HT1080 (cell line): Measurements from ENCODE around the gene ZNF343. TPM values are rescaled to one million over a fixed set of nuclear protein-coding genes. Genes with fewer than 3 reads are reported as not detected.

Experiments
- DNase-seq: peaks from one replicate; pipeline ENCODE4 v3.0.0-alpha.2; 2015; ENCODE audit warnings: low read depth
- total RNA-seq: library from RNA; depleted of rRNA; stranded (reverse); fragments of >200 nt; shearing (Covaris generic); gene quantifications from 2 replicates; pipeline ENCODE4 v1.2.3, GENCODE V29; 2014

Gene ZNF343
- total RNA-seq, 1 experiment from 2014 or later = 12.8 TPM

- peak; percentile 36 for DNase-seq
Measured at GRCh38 chr20:2473516-2473915, 35.2 kb downstream of the ZNF343 start.

GRCh38 chr20:2470423-2471193 is 38.1 kb downstream of the ZNF343 start, which contains the start of gene SNRPB:
TSS of gene SNRPB (minus strand) at chr20:2470789. CDS start at chr20:2470690, 99 bp downstream.
- DNase-seq = peak; percentile 98

GRCh38 chr20:2469991-2470422 is 38.7 kb downstream of the ZNF343 start:
- peak; percentile 58 for DNase-seq

GRCh38 chr20:2468581-2469407 is 39.9 kb downstream of the ZNF343 start:
- DNase-seq = no peak

GRCh38 chr20:2467412-2467811 is 41.3 kb downstream of the ZNF343 start:
- no peak for DNase-seq

GRCh38 chr20:2465100-2465499 is 43.6 kb downstream of the ZNF343 start:
- no peak for DNase-seq

GRCh38 chr20:2463616-2464365 is 44.9 kb downstream of the ZNF343 start:
- no peak for DNase-seq

- no peak for DNase-seq
Measured at GRCh38 chr20:2462484-2462883, 46.2 kb downstream of the ZNF343 start.

GRCh38 chr20:2460752-2461424 is 47.8 kb downstream of the ZNF343 start:
- no peak for DNase-seq

- no peak for DNase-seq
Measured at GRCh38 chr20:2459981-2460751, 48.5 kb downstream of the ZNF343 start.

- DNase-seq = no peak
Measured at GRCh38 chr20:2458919-2459499, 49.7 kb downstream of the ZNF343 start.

GRCh38 chr20:2455771-2456497 is 52.8 kb downstream of the ZNF343 start:
- DNase-seq = no peak

GRCh38 chr20:2453792-2454191 is 54.9 kb downstream of the ZNF343 start:
- DNase-seq = no peak

GRCh38 chr20:2451939-2452732 is 56.6 kb downstream of the ZNF343 start:
- DNase-seq = peak; percentile 52

- DNase-seq = no peak
Measured at GRCh38 chr20:2451422-2451821, 57.3 kb downstream of the ZNF343 start.

- DNase-seq = no peak
Measured at GRCh38 chr20:2449386-2449785, 59.3 kb downstream of the ZNF343 start.

GRCh38 chr20:2446845-2447244 is 61.9 kb downstream of the ZNF343 start:
- DNase-seq = no peak
